HG03064 (cell line): Measurements from ENCODE around the gene RAP2A.

Experiments used
- ATAC-seq: cut with Tn5 transposase; IDR thresholded peaks from one replicate; pipeline ENCODE4 v1.9.1; 2021; ENCODE audit warnings: low read depth; ENCODE audit not compliant: unreplicated experiment

Gene RAP2A

DNA sequence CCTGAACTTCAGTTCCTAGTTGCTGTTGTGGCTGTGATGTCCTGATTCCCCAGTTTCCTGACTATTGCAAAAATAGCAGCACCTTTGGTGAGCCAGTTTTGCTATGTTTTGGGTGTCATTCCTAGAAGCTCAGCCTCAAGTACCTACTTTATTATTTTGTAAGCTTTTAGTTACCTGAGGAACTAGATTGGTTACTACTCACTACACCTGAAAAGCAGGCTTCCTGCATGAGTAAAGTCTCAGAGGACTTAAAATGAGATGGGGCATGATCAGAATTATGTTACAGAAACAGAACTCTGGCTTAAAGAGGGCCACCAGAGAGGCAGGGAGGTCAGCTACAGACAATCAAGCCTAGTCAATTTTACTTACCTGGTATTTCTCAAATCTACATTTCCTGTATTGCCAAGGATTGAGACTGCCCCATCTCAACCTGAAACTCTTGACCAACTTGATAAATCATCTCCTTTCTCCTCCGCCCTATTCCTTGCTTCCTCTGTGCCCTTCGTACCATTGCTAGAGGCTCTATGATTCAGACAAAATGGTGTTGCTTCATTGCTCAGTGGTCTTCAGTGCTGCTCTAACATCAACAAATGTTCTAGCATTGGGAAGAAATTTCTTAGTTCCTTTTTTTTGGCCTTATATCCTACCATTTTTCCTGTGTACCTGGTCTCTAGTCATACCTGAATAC is 58.9 kb downstream of the RAP2A start:
- ATAC-seq, result no peak

DNA sequence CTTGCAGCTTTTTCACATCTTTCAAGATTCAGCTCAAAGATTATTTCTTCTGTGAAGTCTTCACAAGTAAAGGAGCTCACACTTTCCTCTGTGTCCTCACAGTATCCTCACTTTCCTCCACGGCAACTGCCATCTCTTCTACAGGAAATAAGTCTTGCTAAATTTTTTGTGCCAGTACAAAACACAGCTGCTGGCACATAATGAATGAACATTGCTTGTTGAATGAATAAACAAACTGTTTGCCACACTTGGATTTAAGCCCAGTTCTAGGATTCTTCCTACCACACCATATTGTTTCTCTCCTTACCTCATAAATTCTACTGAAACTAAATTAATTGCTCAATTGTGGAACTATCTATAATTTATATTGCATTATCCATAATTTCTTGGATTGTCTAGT is 59.5 kb downstream of the RAP2A start:
- ATAC-seq, result no peak

DNA sequence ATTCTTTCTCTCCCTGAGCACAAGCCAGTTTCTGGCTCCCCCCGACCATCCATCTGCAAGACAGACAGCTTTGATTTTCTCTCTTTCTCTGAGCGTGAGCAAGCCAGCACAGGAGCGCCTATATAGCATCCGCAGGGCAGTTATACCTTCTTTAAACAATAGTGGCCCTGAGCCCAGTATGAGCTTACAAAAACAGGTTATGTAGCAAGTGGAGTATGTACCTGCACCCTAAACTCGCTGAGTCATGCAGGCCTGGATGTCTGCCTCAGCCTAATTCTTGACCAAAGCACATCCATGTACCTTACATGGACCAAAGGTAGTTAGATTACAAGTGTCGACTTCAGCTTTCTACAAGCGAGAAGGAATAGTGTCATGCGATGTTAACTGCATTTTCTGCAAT is 61.7 kb downstream of the RAP2A start:
- ATAC-seq, result no peak

DNA sequence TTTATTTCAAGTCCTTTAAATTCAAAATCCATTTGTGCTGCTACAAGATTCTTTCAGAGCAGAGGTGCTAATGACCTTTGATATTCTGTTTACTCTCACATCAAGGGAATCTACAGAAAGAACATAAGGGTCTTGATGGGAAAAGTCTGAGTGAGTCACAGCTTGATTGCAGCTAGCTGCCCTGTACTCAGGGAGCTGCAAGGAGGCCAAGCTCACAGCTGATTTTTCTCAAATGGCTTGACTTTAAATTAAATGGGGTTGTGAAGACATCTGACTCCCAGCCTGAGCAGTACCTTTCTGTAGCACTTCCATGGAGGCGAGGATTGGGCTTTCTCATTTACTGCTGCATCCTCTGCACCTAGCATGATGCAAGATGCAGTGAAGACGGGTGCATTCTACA is 62.5 kb downstream of the RAP2A start:
- no peak for ATAC-seq

DNA sequence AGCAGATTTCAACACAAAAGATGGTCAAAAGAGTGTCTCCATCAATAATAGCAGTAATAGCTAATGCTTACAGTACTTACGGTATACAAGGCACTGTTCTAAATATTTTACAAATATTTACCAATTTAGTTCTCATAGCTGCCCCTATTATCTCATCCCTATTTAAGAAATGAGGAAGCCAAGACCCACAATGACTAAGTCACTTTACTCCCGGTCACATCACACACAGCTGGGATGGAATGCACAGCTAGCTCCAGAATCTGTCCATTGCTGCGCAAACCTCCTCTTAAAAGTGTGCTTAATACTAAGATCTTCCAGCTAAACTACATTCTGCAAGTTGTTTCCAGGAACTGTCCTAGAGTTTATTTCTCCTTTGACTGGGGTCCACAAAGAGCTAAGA is 63.4 kb downstream of the RAP2A start:
- no peak for ATAC-seq

DNA sequence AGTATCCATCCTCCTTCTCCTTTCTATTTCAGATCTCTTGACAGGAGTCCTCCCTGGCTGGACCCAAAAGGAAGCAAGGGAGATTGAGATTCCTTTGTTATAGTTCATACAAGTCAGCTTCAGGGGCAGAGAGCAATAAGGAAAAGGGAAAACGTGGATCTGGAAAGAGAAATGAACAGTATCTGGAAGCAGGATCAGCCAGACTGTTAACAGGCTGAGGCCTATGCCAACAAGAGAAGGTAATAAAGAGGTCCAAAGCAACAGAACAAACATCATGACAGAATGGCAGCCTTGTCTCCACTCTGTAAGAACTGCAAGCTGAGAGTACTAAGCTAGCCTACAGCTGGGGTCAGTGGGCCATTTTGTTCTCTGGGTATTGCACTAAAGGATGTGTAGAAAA is 64.5 kb downstream of the RAP2A start:
- no peak for ATAC-seq

- no peak for ATAC-seq
These were observed 65.2 kb downstream of the RAP2A start for GRCh38 chr13:97499181-97499580.

DNA sequence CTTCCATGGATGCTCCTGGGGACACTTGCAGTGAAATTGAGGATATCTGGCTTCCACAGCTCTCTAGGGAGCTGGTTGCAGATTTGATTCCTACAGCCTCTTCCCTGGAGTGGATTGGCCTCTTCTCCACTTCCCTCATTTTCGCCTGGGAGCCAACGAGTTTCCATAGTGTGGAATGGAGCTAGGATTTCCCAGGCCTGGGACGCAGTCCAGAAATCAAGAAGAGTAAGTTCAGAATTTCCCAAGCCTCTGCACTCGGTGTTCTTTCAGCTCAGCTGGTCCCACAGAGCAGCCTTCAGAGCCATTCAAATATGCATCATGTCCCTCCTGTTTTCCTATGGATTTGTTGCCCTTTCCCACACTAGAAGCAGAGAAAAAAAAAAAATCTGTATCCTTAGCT is 68.2 kb downstream of the RAP2A start:
- no peak for ATAC-seq

DNA sequence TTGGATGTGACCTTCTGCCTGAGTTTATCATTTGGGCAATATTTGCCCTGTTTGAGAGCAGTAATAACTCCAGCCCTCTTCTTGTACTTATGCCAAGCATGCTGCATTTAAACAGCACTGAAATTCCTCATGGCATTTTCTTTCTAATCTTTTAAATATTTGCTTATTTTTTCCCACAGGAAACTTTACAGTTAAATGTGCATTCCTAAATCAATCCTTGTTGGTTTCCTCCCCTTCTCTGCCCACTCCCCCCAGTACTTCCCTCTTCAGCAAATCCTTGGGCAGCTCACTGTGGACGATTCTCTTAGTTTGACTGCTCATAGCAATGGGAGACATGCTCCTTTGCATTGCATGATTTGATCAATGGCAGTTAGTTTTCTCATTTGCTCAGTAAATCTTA is 68.7 kb downstream of the RAP2A start:
- ATAC-seq, result no peak

DNA sequence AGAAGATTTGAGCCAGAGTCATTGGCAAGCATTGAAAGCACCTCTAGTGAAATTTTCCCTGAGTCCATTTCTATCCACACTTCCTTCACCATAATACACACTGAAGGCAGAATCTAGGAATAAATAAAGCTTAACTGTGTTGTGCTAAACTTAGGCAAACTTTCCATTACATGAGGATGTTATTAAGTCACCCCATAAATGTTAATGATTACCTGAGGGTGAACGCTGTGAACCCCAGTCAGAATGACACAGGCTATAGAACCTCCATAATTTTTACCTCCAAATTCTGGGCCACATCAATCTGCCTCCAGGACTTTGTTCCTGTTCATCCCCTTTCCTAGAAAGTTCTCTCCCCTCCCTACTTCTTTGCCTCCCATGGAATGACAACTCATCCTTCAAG is 71.0 kb downstream of the RAP2A start:
- ATAC-seq, result no peak

DNA sequence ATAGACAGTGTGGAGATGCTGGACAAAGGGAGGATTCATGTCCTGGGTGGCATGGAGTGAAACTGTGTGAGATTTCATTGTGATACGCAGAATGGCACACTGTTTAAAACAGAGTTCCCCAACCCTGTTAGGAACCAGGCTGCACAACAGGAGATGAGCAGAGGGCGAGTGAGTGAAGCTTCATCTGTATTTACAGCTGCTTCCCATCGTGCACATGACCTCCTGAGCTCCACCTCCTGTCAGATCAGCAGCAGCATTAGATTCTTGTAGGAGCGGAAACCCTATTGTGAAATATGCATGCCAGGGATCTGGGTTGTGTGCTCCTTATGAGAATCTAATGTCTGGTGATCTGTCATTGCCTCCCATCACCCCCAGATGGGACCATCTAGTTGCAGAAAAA is 72.5 kb downstream of the RAP2A start:
- ATAC-seq, result no peak

DNA sequence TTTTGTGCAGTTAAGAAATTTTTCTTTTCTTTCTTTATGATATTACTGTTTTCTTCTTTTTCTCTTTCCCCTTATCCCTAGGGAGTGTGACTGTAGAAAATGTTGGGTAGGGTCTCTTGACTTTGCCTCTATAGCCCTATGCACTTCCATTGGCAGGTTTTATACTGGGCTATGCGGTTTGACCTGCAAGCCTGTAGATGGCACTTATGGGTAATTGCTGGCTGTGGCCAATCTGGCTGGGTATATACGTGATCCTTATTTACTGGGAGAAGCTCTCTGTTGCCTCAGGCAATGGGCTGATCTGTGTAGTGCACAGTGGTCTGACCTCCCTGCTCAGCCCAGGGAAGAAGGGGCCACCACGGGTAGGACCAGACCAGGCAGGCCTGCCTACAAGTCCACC is 78.8 kb downstream of the RAP2A start:
- no peak for ATAC-seq

GRCh38 chr13:97515643-97516042 is 81.7 kb downstream of the RAP2A start:
- no peak for ATAC-seq

GRCh38 chr13:97517967-97518366 is 84.0 kb downstream of the RAP2A start:
- ATAC-seq, result no peak
